ENCODE measurements around the gene KCNA10.

DNA sequence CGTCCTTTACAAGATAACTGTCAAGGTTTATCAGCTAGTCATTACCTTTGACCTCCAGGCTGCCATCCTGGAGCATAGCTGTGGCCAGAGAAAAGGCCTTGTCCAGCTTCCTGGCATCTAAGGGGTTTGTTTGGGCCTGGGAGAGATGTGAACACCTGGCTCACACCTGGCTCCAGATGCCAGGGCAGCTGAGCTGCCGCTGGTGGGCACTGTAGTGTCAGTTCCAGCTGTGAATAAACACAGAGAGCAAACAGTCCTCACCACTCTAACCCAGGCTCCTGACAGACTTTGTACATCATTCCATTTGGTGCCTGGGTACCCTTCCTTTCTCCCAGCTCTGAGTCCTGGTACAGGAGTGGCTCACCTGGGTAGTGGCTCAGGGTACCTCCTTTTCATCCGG lies 14.3 kb upstream of the KCNA10 start:
- TF ChIP-seq, protein P1, sequence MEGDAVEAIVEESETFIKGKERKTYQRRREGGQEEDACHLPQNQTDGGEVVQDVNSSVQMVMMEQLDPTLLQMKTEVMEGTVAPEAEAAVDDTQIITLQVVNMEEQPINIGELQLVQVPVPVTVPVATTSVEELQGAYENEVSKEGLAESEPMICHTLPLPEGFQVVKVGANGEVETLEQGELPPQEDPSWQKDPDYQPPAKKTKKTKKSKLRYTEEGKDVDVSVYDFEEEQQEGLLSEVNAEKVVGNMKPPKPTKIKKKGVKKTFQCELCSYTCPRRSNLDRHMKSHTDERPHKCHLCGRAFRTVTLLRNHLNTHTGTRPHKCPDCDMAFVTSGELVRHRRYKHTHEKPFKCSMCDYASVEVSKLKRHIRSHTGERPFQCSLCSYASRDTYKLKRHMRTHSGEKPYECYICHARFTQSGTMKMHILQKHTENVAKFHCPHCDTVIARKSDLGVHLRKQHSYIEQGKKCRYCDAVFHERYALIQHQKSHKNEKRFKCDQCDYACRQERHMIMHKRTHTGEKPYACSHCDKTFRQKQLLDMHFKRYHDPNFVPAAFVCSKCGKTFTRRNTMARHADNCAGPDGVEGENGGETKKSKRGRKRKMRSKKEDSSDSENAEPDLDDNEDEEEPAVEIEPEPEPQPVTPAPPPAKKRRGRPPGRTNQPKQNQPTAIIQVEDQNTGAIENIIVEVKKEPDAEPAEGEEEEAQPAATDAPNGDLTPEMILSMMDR (IDR thresholded peaks at IDR 0.05; ENCODE audit: insufficient read depth, low read depth, low read length), result no peak
- no peak for TF ChIP-seq EZH2 (IDR thresholded peaks at IDR 0.05; ENCODE audit: insufficient read depth, low read length)

Measured in astrocyte (in vitro differentiated cells and primary cell).